GM12864 (cell line): Measurements from ENCODE around the gene ZBTB2.
"Not testable (repeated sequence)": the region's sequence is repeated elsewhere in the genome, so short reads cannot be mapped to it uniquely, and the experiment has no call there.

Experiments
- DNase-seq: peaks from one replicate; pipeline ENCODE4 v3.0.0-alpha.2; 2011; ENCODE audit warnings: low read depth
- H3K4me3 ChIP-seq: 2 replicates; pipeline ENCODE4 v1.5.1; 2011; ENCODE audit warnings: mild to moderate bottlenecking, low read depth, low read length, control low read depth
- TF ChIP-seq, protein P1 (sequence below): IDR thresholded peaks from 2 replicates; pipeline ENCODE4 v1.5.1; 2011; ENCODE audit warnings: low read depth, mild to moderate bottlenecking, moderate library complexity, low read length, control low read depth, inconsistent platforms; ENCODE audit errors: missing control alignments

The ZBTB2 gene

DNA sequence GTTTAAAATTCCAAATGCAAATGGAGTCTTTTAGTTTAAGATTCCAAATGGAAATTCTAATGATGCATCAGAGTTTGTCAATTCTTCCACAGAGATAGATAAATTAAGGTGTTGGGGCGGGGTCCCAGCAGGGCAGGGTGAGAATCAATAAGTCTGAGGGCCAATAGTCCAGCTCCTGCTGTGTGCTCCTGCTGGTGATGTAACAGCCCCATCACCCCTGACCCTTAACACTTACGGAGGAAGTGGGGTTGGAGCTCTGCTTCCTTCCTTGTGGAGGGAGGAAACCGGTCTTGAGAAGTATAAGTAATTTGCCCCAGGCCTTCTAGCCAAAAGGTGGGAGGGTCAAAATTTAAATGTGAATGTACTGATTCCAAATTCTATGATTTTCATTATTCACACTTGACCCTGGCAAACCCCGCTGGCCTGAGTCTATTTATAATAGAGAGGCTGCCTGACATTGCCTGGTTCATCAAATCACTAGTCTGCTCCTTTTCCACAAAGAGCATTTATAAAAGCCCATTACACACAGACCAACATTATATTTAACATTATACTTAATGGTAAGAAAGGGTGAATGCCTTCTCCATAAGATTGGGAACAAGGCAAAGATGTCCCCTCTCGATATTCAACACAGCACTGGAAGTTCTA is 17.2 kb downstream of the ZBTB2 start:
- DNase-seq = no peak
- TF ChIP-seq, protein P1, sequence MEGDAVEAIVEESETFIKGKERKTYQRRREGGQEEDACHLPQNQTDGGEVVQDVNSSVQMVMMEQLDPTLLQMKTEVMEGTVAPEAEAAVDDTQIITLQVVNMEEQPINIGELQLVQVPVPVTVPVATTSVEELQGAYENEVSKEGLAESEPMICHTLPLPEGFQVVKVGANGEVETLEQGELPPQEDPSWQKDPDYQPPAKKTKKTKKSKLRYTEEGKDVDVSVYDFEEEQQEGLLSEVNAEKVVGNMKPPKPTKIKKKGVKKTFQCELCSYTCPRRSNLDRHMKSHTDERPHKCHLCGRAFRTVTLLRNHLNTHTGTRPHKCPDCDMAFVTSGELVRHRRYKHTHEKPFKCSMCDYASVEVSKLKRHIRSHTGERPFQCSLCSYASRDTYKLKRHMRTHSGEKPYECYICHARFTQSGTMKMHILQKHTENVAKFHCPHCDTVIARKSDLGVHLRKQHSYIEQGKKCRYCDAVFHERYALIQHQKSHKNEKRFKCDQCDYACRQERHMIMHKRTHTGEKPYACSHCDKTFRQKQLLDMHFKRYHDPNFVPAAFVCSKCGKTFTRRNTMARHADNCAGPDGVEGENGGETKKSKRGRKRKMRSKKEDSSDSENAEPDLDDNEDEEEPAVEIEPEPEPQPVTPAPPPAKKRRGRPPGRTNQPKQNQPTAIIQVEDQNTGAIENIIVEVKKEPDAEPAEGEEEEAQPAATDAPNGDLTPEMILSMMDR = no peak
- no peak overlapping the region for H3K4me3 ChIP-seq

DNA sequence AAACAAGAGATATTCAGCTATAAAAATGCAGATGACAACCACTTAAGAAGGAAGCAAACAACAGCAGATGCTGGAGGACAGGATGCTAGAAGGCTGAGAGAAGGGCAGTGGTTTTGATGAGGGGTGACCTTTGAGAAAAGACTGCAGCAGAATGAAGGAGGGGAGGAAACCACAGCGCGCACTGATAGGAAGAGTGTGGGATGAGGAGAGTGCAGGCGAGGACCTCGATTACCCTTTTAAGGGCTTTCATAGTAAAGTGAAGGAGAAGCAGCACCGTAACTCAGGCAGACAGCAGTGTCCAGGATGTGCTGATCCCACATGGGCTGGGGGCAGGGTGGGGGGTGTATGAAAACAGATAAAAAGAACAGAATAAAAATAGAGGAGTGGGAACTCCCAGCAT is 19.2 kb downstream of the ZBTB2 start:
- TF ChIP-seq, protein P1 = no peak
- DNase-seq = no peak

DNA sequence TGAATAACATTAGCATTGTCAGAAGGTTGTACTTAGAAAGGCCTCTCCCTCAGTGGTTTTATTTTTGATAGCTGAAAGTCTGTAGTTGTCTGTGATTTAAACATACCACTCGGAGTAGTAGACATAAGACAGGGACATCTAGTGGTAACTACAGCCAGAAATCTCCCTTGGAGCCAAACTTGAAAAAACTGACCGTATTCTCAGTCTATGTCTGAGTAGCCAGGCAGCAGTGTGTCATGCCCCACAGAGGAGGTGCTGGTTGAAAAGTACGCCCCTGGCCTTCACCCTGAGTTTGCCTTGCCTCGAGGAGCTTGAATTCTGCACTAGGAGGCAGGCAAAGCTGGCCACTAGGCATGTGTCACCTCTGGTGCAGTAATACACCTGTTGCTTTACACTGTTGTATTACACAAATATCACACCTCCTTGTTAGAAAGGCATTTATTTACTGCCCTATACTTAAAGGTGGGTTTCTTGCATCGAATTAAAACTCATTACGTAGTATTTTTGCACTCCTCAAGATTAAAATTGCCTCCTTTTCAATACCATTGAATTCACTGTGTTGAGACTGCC is 20.8 kb downstream of the ZBTB2 start:
- H3K4me3 ChIP-seq = no peak overlapping the region
- DNase-seq = no peak
- TF ChIP-seq, protein P1 = no peak

More for the DNA sequence above, 19.2 kb downstream of the ZBTB2 start:
- no peak overlapping the region for H3K4me3 ChIP-seq

DNA sequence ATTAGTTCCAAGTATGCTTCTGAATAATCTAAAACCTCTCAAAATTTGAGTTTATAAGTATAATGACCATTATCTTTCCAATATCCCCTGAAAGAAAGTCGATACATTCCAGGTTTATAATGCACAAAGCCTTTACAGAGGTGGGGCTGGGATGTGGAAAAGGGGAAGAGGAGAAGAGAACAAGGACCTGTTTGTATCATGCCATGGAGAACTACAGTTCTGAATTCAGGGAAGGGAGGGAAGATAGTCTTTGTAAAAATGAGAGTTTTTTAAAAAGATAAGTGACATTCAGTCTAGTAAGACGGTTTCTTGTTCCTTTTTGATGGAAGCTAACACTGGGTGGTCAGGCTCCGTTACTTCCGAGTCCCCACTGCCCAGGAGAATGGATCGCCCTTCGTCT is 26.1 kb downstream of the ZBTB2 start:
- TF ChIP-seq, protein P1 = no peak
- H3K4me3 ChIP-seq = no peak overlapping the region
- no peak for DNase-seq

DNA sequence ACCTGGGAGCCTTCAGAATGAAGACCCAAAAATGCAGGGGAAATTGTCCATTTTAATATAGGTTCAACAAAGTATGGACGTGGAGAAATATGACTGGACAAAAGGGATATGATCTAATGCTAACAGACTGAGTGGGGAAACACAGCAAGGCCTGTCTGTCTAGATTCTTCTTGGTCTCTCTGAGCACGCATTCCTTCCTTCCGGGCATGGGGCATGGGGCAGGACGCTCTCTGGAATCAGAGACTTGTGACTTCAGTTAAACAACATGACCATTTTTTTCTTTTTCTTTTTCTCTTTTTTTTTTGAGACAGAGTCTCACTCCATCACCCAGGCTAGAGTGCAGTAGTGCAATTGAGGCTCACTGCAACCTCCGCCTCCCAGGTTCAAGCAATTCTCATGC is 31.9 kb downstream of the ZBTB2 start:
- DNase-seq = no peak
- no peak overlapping the region for H3K4me3 ChIP-seq
- TF ChIP-seq, protein P1 = no peak

DNA sequence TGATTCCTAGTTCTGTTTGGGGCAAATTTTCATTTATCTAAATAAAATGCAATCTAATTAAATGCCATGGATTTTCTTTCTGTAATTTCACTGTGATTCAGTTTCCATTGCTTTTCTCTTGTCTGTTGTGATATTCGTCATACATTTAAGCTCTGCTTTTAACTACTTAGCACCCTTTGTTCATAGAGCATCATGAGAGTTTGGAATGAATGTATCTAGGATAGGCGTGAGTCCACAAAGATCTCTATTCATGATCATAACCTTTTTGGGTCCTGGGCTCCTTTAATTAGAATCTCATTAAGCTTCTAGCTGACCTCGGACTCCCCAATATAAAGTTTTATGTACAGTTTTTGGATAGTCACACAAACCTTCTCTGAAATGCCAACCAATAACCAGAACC is 32.9 kb downstream of the ZBTB2 start:
- TF ChIP-seq, protein P1 = no peak
- no peak overlapping the region for H3K4me3 ChIP-seq
- no peak for DNase-seq

DNA sequence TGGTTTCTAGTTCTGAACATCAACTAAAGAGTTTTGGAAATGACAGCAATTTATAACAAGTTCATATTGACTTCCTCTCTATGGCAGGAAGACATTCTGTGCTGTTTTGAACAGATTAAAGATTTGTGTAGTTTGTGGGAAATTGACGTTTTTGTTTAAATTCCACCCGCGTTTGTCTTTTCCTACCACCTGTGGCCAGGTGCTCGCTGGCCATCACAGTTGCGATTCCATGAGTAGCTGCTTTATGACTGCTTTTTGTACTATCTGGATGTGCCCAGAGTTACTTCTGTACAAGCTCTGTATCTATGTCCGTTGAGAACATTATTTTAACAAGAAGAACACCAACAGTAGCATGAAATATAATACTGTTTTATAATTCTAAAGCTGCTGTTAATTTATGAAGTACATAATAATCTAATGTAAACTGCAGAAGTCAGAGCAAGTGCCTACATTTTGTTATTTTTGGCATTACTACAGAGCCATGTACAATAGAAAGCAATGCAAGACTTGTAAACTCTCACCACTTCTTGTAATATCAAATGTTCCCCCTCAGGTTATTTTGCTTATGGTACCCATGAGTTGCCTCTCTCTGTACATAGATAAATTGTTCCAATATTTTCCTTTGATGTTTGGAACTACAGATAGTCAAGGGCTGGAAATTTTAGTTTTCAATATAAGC is 33.5 kb downstream of the ZBTB2 start:
- TF ChIP-seq, protein P1 = no peak
- no peak overlapping the region for H3K4me3 ChIP-seq
- DNase-seq = no peak

DNA sequence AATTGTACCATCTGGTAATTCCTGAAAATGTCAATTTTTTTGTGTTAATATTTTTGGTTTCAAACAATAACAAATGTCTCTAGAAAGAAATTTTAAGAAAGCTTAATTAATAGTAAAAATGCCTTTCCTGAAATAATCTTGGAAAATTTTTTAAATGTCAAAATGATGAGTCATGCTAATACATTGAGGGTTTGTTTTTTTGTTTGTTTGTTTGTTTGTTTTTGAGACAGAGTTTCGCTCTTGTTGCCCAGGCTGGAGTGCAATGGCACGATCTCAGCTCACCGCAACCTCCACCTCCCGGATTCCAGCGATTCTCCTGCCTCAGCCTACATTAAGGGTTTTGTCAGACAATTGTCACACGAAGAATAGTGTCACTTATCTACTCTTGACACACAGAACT is 34.4 kb downstream of the ZBTB2 start:
- not testable (repeated sequence) for DNase-seq, H3K4me3 ChIP-seq
